WTC11 (cell line): Measurements from ENCODE around the gene ARMC6. TPM values are rescaled to one million over a fixed set of nuclear protein-coding genes. Genes with fewer than 3 reads are reported as not detected.

ENCODE experiments used
- ATAC-seq: fragments of 200-7000 bp; cut with Tn5 transposase; 2 replicates; pipeline ENCODE4 v1.10.0; 2021; ENCODE audit warnings: mild to moderate bottlenecking, moderate library complexity
- CTCF ChIA-PET: fragments of 300-600 bp; sonication (Branson Sonifier 250); formaldehyde crosslinking; loops from one replicate; lab custom pipeline; 2021; ENCODE audit warnings: antibody characterized with exemption; lab: Charles Lee
- POLR2A ChIA-PET: fragments of 350-600 bp; sonication (Branson Sonifier 250); formaldehyde crosslinking; loops from one replicate; lab custom pipeline; 2021; ENCODE audit warnings: antibody characterized with exemption; lab: Charles Lee
- DNase-seq: peaks from one replicate; pipeline ENCODE4 v3.0.0; 2021; ENCODE audit warnings: low spot score
- H3K27ac Mint-ChIP-seq: 2 replicates; pipeline ENCODE4 v1.8.0; 2021; ENCODE audit warnings: mixed read lengths
- H3K27me3 Mint-ChIP-seq: 2 replicates; pipeline ENCODE4 v1.8.0; 2021; ENCODE audit warnings: low read depth, mild to moderate bottlenecking, moderate library complexity, mixed read lengths
- H3K36me3 Mint-ChIP-seq: 2 replicates; pipeline ENCODE4 v1.8.0; 2021; ENCODE audit warnings: mixed read lengths
- H3K4me1 Mint-ChIP-seq: 2 replicates; pipeline ENCODE4 v1.8.0; 2022; ENCODE audit warnings: mixed read lengths
- H3K4me3 Mint-ChIP-seq: 2 replicates; pipeline ENCODE4 v1.8.0; 2021; ENCODE audit warnings: mild to moderate bottlenecking, moderate library complexity, mixed read lengths
- H3K9me3 Mint-ChIP-seq: 2 replicates; pipeline ENCODE4 v1.8.0; 2021; ENCODE audit warnings: mixed read lengths
- FOXK1 ChIP-seq: sonication (generic); formaldehyde crosslinking; IDR thresholded peaks from 2 replicates; pipeline ENCODE4 v1.8.0; 2022; ENCODE audit warnings: mild to moderate bottlenecking, moderate library complexity, missing genetic modification reagents
- HMGA2 ChIP-seq: fragments of 250-450 bp; sonication (Bioruptor Pico); IDR thresholded peaks from 2 replicates; pipeline ENCODE4 v1.4.0; 2021; ENCODE audit warnings: mild to moderate bottlenecking, moderate library complexity
- OVOL2 ChIP-seq: fragments of 250-450 bp; sonication (Bioruptor Pico); IDR thresholded peaks from 2 replicates; pipeline ENCODE4 v1.9.0; 2021; ENCODE audit warnings: mild to moderate bottlenecking, borderline replicate concordance
- PRRX2 ChIP-seq: fragments of 250-450 bp; sonication (Bioruptor Pico); IDR thresholded peaks from 2 replicates; pipeline ENCODE4 v1.8.0; 2021; ENCODE audit warnings: mild to moderate bottlenecking
- ZBTB21 ChIP-seq: sonication (generic); formaldehyde crosslinking; IDR thresholded peaks from 2 replicates; pipeline ENCODE4 v1.8.1; 2023; ENCODE audit warnings: mild to moderate bottlenecking, missing genetic modification reagents, borderline replicate concordance
- ZNF121 ChIP-seq: sonication (generic); formaldehyde crosslinking; IDR thresholded peaks from 2 replicates; pipeline ENCODE4 v1.8.0; 2023; ENCODE audit warnings: missing genetic modification reagents
- ZNF232 ChIP-seq: sonication (generic); formaldehyde crosslinking; IDR thresholded peaks from 2 replicates; pipeline ENCODE4 v1.8.0; 2022; ENCODE audit warnings: mild to moderate bottlenecking, missing genetic modification reagents
- total RNA-seq: library from RNA; stranded (reverse); gene quantifications from 3 replicates; pipeline ENCODE4 v1.2.3, GENCODE V29; 2021
- TF ChIP-seq, protein P1 (sequence below): sonication (generic); formaldehyde crosslinking; conservative IDR thresholded peaks from 2 replicates; pipeline ENCODE4 v1.8.1; 2023; ENCODE audit warnings: mild to moderate bottlenecking, low read depth, missing genetic modification reagents, moderate library complexity
- TF ChIP-seq, protein P2 (sequence below): sonication (generic); formaldehyde crosslinking; IDR thresholded peaks from 2 replicates; pipeline ENCODE4 v1.8.1; 2023; ENCODE audit warnings: mild to moderate bottlenecking, moderate library complexity, missing genetic modification reagents
- TF ChIP-seq, protein P3 (sequence below): fragments of 250-450 bp; sonication (Bioruptor Pico); IDR thresholded peaks from 2 replicates; pipeline ENCODE4 v1.9.0; 2021; ENCODE audit warnings: mild to moderate bottlenecking
- TF ChIP-seq, protein P4 (sequence below): fragments of 200-600 bp; IDR thresholded peaks from 2 replicates; pipeline ENCODE4 v1.8.0; 2022; ENCODE audit warnings: antibody characterized with exemption
- TF ChIP-seq, protein P5 (sequence below): fragments of 250-450 bp; sonication (Bioruptor Pico); IDR thresholded peaks from 2 replicates; pipeline ENCODE4 v1.8.0; 2021; ENCODE audit warnings: mild to moderate bottlenecking
- TF ChIP-seq, protein P6 (sequence below): sonication (generic); formaldehyde crosslinking; IDR thresholded peaks from 2 replicates; pipeline ENCODE4 v1.8.1; 2022; ENCODE audit warnings: mild to moderate bottlenecking, moderate library complexity, missing genetic modification reagents

ARMC6 gene
- total RNA-seq, 1 experiment from 2014 or later = 58.8 TPM

DNA sequence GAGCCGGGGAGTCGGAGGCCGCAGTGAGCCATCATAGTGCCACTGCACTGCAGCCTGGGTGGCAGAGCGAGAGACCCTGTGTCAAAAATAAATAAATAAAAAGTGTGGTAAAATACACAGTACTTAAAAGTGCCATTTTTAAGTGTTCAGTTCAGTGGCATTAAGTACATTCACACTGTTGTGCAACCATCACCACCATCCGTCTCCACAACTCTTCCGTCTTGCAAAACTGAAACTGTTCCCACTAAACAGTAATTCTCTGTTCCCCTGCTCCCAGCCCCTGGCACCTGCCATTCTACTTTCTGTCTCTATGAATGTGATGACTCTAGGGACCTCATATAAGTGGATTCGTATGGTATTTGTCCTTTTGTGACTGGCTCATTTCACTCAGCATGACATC lies 43.7 kb downstream of the ARMC6 start (continued):
- TF ChIP-seq, protein P1, sequence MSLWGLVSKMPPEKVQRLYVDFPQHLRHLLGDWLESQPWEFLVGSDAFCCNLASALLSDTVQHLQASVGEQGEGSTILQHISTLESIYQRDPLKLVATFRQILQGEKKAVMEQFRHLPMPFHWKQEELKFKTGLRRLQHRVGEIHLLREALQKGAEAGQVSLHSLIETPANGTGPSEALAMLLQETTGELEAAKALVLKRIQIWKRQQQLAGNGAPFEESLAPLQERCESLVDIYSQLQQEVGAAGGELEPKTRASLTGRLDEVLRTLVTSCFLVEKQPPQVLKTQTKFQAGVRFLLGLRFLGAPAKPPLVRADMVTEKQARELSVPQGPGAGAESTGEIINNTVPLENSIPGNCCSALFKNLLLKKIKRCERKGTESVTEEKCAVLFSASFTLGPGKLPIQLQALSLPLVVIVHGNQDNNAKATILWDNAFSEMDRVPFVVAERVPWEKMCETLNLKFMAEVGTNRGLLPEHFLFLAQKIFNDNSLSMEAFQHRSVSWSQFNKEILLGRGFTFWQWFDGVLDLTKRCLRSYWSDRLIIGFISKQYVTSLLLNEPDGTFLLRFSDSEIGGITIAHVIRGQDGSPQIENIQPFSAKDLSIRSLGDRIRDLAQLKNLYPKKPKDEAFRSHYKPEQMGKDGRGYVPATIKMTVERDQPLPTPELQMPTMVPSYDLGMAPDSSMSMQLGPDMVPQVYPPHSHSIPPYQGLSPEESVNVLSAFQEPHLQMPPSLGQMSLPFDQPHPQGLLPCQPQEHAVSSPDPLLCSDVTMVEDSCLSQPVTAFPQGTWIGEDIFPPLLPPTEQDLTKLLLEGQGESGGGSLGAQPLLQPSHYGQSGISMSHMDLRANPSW (CRISPR knock-in tag) = no peak
- TF ChIP-seq PRRX2 = no peak
- TF ChIP-seq, protein P2, sequence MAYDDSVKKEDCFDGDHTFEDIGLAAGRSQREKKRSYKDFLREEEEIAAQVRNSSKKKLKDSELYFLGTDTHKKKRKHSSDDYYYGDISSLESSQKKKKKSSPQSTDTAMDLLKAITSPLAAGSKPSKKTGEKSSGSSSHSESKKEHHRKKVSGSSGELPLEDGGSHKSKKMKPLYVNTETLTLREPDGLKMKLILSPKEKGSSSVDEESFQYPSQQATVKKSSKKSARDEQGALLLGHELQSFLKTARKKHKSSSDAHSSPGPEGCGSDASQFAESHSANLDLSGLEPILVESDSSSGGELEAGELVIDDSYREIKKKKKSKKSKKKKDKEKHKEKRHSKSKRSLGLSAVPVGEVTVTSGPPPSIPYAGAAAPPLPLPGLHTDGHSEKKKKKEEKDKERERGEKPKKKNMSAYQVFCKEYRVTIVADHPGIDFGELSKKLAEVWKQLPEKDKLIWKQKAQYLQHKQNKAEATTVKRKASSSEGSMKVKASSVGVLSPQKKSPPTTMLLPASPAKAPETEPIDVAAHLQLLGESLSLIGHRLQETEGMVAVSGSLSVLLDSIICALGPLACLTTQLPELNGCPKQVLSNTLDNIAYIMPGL (CRISPR knock-in tag) = no peak
- TF ChIP-seq ZNF121 (CRISPR knock-in tag) = no peak
- TF ChIP-seq OVOL2 = no peak
- TF ChIP-seq, protein P3, sequence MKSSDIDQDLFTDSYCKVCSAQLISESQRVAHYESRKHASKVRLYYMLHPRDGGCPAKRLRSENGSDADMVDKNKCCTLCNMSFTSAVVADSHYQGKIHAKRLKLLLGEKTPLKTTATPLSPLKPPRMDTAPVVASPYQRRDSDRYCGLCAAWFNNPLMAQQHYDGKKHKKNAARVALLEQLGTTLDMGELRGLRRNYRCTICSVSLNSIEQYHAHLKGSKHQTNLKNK = no peak
- TF ChIP-seq, protein P4, sequence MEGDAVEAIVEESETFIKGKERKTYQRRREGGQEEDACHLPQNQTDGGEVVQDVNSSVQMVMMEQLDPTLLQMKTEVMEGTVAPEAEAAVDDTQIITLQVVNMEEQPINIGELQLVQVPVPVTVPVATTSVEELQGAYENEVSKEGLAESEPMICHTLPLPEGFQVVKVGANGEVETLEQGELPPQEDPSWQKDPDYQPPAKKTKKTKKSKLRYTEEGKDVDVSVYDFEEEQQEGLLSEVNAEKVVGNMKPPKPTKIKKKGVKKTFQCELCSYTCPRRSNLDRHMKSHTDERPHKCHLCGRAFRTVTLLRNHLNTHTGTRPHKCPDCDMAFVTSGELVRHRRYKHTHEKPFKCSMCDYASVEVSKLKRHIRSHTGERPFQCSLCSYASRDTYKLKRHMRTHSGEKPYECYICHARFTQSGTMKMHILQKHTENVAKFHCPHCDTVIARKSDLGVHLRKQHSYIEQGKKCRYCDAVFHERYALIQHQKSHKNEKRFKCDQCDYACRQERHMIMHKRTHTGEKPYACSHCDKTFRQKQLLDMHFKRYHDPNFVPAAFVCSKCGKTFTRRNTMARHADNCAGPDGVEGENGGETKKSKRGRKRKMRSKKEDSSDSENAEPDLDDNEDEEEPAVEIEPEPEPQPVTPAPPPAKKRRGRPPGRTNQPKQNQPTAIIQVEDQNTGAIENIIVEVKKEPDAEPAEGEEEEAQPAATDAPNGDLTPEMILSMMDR = no peak
- TF ChIP-seq ZNF232 (CRISPR knock-in tag) = no peak
- TF ChIP-seq, protein P5, sequence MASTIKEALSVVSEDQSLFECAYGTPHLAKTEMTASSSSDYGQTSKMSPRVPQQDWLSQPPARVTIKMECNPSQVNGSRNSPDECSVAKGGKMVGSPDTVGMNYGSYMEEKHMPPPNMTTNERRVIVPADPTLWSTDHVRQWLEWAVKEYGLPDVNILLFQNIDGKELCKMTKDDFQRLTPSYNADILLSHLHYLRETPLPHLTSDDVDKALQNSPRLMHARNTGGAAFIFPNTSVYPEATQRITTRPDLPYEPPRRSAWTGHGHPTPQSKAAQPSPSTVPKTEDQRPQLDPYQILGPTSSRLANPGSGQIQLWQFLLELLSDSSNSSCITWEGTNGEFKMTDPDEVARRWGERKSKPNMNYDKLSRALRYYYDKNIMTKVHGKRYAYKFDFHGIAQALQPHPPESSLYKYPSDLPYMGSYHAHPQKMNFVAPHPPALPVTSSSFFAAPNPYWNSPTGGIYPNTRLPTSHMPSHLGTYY = no peak

DNA sequence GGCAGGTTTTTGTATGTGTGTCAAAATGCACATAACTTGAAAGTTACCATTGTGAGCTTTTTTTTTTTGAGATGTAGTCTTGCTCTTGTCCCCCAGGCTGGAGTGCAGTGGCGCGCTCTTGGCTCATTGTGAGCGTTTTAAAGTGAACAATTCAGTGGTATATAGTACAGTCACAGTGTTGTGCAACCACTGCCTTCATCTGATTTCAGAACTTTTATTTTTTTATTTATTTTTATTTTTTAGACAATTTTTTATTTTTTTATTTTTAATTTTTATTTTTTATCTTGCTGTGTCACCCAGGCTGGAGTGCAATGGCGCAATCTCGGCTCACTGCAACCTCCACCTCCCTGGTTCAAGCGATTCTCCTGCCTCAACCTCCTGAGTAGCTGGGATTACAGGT lies 45.4 kb downstream of the ARMC6 start:
- Mint-ChIP-seq H3K4me1 (no peaks in the 10 kb centered on the region), H3K36me3 (no peaks in the 10 kb centered on the region), H3K9me3 (no peaks in the 10 kb centered on the region), H3K4me3 (no peak overlapping the region), H3K27ac (no peak overlapping the region), H3K27me3 (peaks cover 91% of the 10 kb centered on the region)
- POLR2A ChIA-PET = interaction anchor here (0.6 kb wide), 1 partner anchor 1645 kb away, joined by 5 read pairs; no protein-coding TSS in a partner anchor
- CTCF ChIA-PET = no interaction called here
- no peak for ATAC-seq
- no peak for DNase-seq
- peak; percentile 69; the same call in 1 of the 2 replicates for TF ChIP-seq HMGA2
- no peak for TF ChIP-seq FOXK1 (CRISPR knock-in tag)
- TF ChIP-seq, protein P6, sequence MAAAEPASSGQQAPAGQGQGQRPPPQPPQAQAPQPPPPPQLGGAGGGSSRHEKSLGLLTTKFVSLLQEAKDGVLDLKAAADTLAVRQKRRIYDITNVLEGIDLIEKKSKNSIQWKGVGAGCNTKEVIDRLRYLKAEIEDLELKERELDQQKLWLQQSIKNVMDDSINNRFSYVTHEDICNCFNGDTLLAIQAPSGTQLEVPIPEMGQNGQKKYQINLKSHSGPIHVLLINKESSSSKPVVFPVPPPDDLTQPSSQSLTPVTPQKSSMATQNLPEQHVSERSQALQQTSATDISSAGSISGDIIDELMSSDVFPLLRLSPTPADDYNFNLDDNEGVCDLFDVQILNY (CRISPR knock-in tag) = no peak

DNA sequence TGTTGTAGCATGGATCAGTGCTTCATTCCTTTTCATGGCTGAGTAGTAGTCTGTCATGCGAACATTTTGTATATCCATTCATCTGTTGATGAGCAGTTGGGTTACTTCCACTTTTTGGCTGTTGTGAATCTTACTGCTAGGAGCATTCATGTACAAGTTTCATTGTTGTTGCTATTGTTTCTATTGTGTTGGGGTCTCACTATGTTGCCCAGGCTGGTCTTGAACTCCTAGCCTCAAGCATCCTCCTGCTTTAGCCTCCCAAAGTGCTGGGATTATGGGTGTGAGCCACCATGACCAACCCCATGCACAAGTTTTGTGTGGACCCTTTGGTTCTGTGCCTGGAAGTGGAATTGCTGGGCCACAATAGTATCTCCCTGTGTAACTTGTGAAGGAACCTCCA lies 46.2 kb downstream of the ARMC6 start:
- no peak overlapping the region for H3K4me3 Mint-ChIP-seq
- DNase-seq (no peak), ATAC-seq (no peak)
- no peak overlapping the region for H3K27ac Mint-ChIP-seq
- no peaks in the 10 kb centered on the region for H3K4me1 Mint-ChIP-seq
- peaks cover 90% of the 10 kb centered on the region for H3K27me3 Mint-ChIP-seq
- ChIA-PET POLR2A (no interaction called here), CTCF (no interaction called here)
- TF ChIP-seq ZNF121 (CRISPR knock-in tag) (peak; percentile 76), ZBTB21 (no peak)
- H3K9me3 Mint-ChIP-seq = no peaks in the 10 kb centered on the region
- H3K36me3 Mint-ChIP-seq = no peaks in the 10 kb centered on the region
